MCF 10A (cell line): Measurements from ENCODE around the gene ZNF773. TPM values are rescaled to one million over a fixed set of nuclear protein-coding genes. Genes with fewer than 3 reads are reported as not detected.
"Not testable (repeated sequence)": the region's sequence is repeated elsewhere in the genome, so short reads cannot be mapped to it uniquely, and the experiment has no call there.

Source experiments
- Bru-seq: library from RNA; stranded (reverse); fragments of 400-500 nt; gene quantifications from one replicate; lab custom pipeline; 2021; lab: Mats Ljungman, UMichigan
- BruChase-seq, 2 experiments: library from RNA; stranded (reverse); fragments of 400-500 nt; gene quantifications; one replicate each; lab custom pipeline; 2021; lab: Mats Ljungman, UMichigan
- BruUV-seq: library from RNA; stranded (reverse); fragments of 400-500 nt; replicated peaks from 2 replicates; lab custom pipeline; 2021; lab: Mats Ljungman, UMichigan
- CTCF ChIA-PET: fragments of 300-600 bp; sonication (Branson Sonifier 250); formaldehyde crosslinking; extraction: SDS; loops from one replicate; lab custom pipeline; 2021; ENCODE audit warnings: antibody characterized with exemption, inconsistent platforms; lab: Yijun Ruan, JAX
- POLR2A ChIA-PET: fragments of 300-600, 350-650 bp; sonication (Branson Sonifier 250); formaldehyde crosslinking; extraction: SDS; loops from one replicate; lab custom pipeline; 2020; ENCODE audit warnings: antibody characterized with exemption, inconsistent platforms; lab: Yijun Ruan, JAX
- DNase-seq: peaks from one replicate; pipeline ENCODE4 v3.0.0-alpha.2; 2018; ENCODE audit not compliant: unreplicated experiment
- H3K27ac Mint-ChIP-seq: one replicate; pipeline ENCODE4 v1.8.0; 2022; ENCODE audit warnings: mild to moderate bottlenecking, low read depth, mixed read lengths; ENCODE audit not compliant: unreplicated experiment
- H3K27me3 Mint-ChIP-seq: one replicate; pipeline ENCODE4 v1.8.0; 2022; ENCODE audit warnings: mixed read lengths; ENCODE audit not compliant: insufficient read depth, unreplicated experiment
- H3K36me3 Mint-ChIP-seq: one replicate; pipeline ENCODE4 v1.8.0; 2022; ENCODE audit warnings: mild to moderate bottlenecking, moderate library complexity, mixed read lengths; ENCODE audit not compliant: insufficient read depth, unreplicated experiment
- H3K4me1 Mint-ChIP-seq: one replicate; pipeline ENCODE4 v1.8.0; 2022; ENCODE audit warnings: mixed read lengths; ENCODE audit not compliant: insufficient read depth, unreplicated experiment
- H3K4me3 Mint-ChIP-seq: one replicate; pipeline ENCODE4 v1.8.0; 2022; ENCODE audit warnings: mild to moderate bottlenecking, moderate library complexity, mixed read lengths; ENCODE audit not compliant: unreplicated experiment
- H3K9me3 Mint-ChIP-seq: one replicate; pipeline ENCODE4 v1.8.0; 2022; ENCODE audit warnings: mixed read lengths; ENCODE audit not compliant: unreplicated experiment
- intact Hi-C: fragments of 100-400 bp; cut with micrococcal nuclease; formaldehyde crosslinking; loops from 2 replicates; pipeline ENCODE4 v1.14.1; 2022
- long read RNA-seq: library from polyadenylated mRNA; stranded (forward); transcript quantifications from one replicate; pipeline ENCODE4 v2.0.0, GENCODE V29; 2022
- total RNA-seq: library from RNA; stranded (reverse); gene quantifications from 2 replicates; pipeline ENCODE4 v1.2.3, GENCODE V29; 2022
- TF ChIP-seq, protein P1 (sequence below): fragments of 200-600 bp; IDR thresholded peaks from one replicate; pipeline ENCODE4 v1.8.0; 2022; ENCODE audit warnings: antibody characterized with exemption, mild to moderate bottlenecking; ENCODE audit not compliant: unreplicated experiment

Gene ZNF773
- total RNA-seq (11.2 and 12.4 TPM in 2 replicates), Bru-seq, nascent RNA (percentile 69 among the genes with signal in this experiment), BruChase-seq, experiment 1, labeled RNA remaining after a 6-hour chase (percentile 69 among the genes with signal in this experiment), BruChase-seq, experiment 2, labeled RNA remaining after a 2-hour chase (percentile 72 among the genes with signal in this experiment)
- long read RNA-seq, transcript ZNF773-201 (4 exons, 2,206 nt) = minor isoform, 5 of 24 reads
- long read RNA-seq, transcript ZNF773-204 (4 exons, 2,019 nt) = major isoform, 8 of 24 reads
- long read RNA-seq, partial matches to known transcripts = 0 of 24 reads
- long read RNA-seq, other reads (novel, unspliced or antisense) = 11 of 24 reads

DNA sequence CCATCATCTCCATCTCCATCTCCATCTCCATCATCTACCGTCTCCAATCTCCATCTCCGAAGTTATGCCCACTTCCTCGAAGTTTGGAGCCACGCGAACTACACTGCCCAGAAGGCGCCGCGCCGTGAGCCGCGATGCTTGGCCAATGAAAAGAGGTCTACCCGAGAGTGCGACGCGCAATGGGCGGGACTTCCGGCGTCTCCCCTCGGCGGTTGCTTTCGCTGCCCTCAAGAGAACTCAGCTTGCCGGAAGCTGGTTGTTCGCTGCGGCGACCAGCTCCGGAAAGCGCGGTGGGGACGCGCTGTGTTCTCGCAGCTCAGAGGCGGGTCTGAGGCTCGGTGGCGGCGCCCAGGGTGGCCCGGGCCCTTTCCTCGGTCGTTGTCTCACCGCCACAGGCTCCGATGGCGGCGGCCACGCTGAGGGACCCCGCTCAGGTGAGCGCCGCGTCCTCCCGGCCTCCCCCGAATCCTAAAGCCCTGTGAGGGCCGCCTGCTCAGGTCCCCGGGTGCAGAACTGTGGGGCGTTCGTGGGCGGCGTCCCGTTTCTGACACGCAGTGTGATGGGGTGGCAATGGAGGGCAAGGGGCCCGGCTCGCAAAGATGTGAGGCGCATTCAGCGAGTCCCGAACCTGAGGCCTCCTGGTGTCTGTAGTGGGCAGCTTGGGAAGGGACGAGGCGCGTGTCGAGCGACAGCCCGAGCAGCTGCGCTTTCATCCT lies at the start of gene ZNF773:
Gene ZNF773, plus strand, starts transcription at position 259 of the 716 bp plus-strand sequence. Its CDS starts 143 bp downstream, at position 402.
- H3K4me3 Mint-ChIP-seq = peak within 1 kb of the TSS; percentile 79
- POLR2A ChIA-PET = interaction anchor here (0.7 to 1.7 kb wide), 7 partner anchors 10 to 320 kb away, joined by 3 to 7 read pairs (median 3); partner anchors contain the start of genes ZNF419 and ZNF772
- H3K27me3 Mint-ChIP-seq, BruUV-seq: not testable (repeated sequence)
- CTCF ChIA-PET = interaction anchor here (0.6 kb wide), 2 partner anchors 395 to 414 kb away, joined by 3 read pairs; no protein-coding TSS in a partner anchor
- H3K4me1 Mint-ChIP-seq = peaks cover 12% of the 10 kb centered on the region
- peak; percentile 81 for DNase-seq
- intact Hi-C loops = loop anchor here (10.0 kb wide), 1 partner anchor 395 kb away; no protein-coding TSS in a partner anchor
- H3K36me3 Mint-ChIP-seq = peaks cover 23% of the 10 kb centered on the region
- peak within 1 kb of the TSS; percentile 83 for H3K27ac Mint-ChIP-seq
- H3K9me3 Mint-ChIP-seq = peaks cover 30% of the 10 kb centered on the region

DNA sequence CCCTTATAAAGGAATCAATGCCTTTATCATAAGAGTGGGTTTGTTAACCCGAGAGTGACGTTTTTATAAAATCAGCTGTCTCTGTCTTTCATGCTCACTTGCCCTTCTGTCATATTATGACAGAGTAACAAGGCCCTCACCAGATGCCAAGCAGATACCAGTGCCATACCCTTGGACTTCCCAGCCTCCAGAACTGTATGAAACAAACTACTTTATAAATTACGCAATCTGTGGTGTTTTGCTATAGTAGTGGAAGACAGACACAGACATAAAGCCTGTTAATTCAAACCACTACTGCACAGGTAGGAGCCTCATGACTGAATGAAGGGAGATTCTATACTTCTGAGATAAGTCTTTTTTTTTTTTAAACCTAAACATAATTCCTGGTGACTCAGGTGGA lies 47.4 kb upstream of the ZNF773 start:
- H3K4me1 Mint-ChIP-seq = no peaks in the 10 kb centered on the region

DNA sequence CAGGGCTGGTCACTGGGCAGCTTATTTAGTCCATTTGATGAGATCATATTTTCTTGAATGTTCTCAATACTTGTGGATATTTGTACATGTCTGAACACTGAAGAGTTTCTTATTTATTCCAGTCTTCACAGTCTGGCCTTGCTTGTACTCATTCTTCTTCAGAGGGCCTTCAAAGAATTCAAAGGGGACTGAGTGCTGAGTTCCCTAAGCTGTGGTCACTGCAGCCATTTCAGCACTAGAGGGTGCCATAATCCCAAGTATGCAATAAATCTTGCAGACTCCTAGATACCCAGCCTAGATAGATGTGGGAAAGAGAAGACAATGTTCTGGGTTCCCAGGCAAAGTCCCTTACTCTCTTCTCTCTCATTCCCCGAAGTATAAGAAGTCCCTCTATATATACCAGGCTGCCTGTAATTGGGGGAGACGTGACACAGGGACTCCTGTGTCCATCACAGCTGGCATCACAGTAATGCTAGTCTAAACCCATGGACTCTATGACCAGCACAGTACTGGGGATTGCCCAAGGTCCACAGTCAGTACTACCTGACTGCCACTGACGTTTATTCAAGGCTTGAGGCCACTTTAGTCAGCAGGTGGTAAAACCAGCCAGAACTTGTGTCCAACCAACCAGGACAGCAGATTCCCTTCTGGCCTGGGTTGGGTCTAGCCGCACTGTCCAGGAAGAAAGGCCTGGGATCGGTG lies 33.9 kb upstream of the ZNF773 start:
- intact Hi-C loops = no loop called here
- Mint-ChIP-seq H3K36me3 (peaks cover 6% of the 10 kb centered on the region), H3K27me3 (no peaks in the 10 kb centered on the region), H3K27ac (no peak overlapping the region), H3K4me1 (no peaks in the 10 kb centered on the region), H3K4me3 (no peak overlapping the region), H3K9me3 (peaks cover 36% of the 10 kb centered on the region)
- TF ChIP-seq, protein P1, sequence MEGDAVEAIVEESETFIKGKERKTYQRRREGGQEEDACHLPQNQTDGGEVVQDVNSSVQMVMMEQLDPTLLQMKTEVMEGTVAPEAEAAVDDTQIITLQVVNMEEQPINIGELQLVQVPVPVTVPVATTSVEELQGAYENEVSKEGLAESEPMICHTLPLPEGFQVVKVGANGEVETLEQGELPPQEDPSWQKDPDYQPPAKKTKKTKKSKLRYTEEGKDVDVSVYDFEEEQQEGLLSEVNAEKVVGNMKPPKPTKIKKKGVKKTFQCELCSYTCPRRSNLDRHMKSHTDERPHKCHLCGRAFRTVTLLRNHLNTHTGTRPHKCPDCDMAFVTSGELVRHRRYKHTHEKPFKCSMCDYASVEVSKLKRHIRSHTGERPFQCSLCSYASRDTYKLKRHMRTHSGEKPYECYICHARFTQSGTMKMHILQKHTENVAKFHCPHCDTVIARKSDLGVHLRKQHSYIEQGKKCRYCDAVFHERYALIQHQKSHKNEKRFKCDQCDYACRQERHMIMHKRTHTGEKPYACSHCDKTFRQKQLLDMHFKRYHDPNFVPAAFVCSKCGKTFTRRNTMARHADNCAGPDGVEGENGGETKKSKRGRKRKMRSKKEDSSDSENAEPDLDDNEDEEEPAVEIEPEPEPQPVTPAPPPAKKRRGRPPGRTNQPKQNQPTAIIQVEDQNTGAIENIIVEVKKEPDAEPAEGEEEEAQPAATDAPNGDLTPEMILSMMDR = peak; percentile 51
- peak; percentile 45 for DNase-seq
- BruUV-seq = no TSS peak
- ChIA-PET POLR2A (no interaction called here), CTCF (interaction anchor here (0.5 to 1.6 kb wide), 14 partner anchors 10 to 943 kb away, joined by 3 to 12 read pairs (median 3); partner anchors contain the start of gene ZNF584)

More for the DNA sequence above, 47.4 kb upstream of the ZNF773 start:
- Mint-ChIP-seq H3K4me3 (no peak overlapping the region), H3K36me3 (peaks cover 14% of the 10 kb centered on the region), H3K27me3 (no peaks in the 10 kb centered on the region), H3K27ac (no peak overlapping the region), H3K9me3 (peaks cover 16% of the 10 kb centered on the region)
- TF ChIP-seq, protein P1 = no peak
- no TSS peak for BruUV-seq
- intact Hi-C loops = no loop called here
- CTCF ChIA-PET = interaction anchor here (0.6 kb wide), 1 partner anchor 34 kb away, joined by 4 read pairs; no protein-coding TSS in a partner anchor
- POLR2A ChIA-PET = no interaction called here
- DNase-seq = no peak

DNA sequence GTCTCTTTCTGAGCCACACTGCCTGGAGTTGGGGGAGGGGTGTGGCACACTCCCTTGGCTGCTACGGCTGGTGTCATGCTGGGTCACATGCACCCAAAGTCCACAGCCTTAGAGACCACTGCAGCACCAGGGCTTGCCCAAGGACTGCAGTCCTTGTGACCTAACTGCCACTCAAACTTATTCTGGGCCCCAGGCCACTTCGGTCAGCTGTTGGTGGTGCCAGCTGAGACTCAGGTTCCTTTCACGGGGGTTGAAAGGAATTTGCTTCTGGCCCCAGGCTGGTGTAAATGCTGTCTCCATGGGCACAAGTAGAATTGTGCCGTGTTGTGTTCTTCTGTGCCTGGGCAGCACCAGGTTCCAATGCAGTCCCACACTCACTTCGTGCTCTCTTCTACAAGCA lies 33.2 kb upstream of the ZNF773 start:
- TF ChIP-seq, protein P1 = no peak
- no peaks in the 10 kb centered on the region for H3K4me1 Mint-ChIP-seq
- DNase-seq = no peak
- H3K4me3 Mint-ChIP-seq = no peak overlapping the region
- POLR2A ChIA-PET = no interaction called here
- intact Hi-C loops = no loop called here
- H3K36me3 Mint-ChIP-seq = peaks cover 6% of the 10 kb centered on the region
- no peak overlapping the region for H3K27ac Mint-ChIP-seq
- H3K27me3 Mint-ChIP-seq = no peaks in the 10 kb centered on the region
- CTCF ChIA-PET = interaction anchor here (0.6 to 1.2 kb wide), 4 partner anchors 10 to 180 kb away, joined by 3 to 6 read pairs (median 4); no protein-coding TSS in a partner anchor
- BruUV-seq = no TSS peak
- peaks cover 40% of the 10 kb centered on the region for H3K9me3 Mint-ChIP-seq
